ENCODE measurements around the gene GTPBP8. TPM values are rescaled to one million over a fixed set of nuclear protein-coding genes. Genes with fewer than 3 reads are reported as not detected.

GTPBP8 gene
- total RNA-seq, 1 donor from 2014 or later = 15.7 TPM

- no peak overlapping the region for H3K27ac ChIP-seq (ENCODE audit: low read depth, low read length)
- H3K9ac ChIP-seq (ENCODE audit: low read depth in 1 of 3, low read length in 3 of 3) = peak overlapping the region in 1 of 3 donors; percentile 10
- H3K27me3 ChIP-seq (ENCODE audit: control insufficient read depth in 3 of 3, insufficient read depth in 3 of 3, low read length in 3 of 3) = no peaks in the 10 kb centered on the region
- H3K9me3 ChIP-seq (ENCODE audit: control insufficient read depth in 3 of 3, low read length in 3 of 3) = no peaks in the 10 kb centered on the region
- no peaks in the 10 kb centered on the region for H3K36me3 ChIP-seq (ENCODE audit: control insufficient read depth in 3 of 3, insufficient read depth in 3 of 3, low read length in 3 of 3)
- H3K4me1 ChIP-seq (ENCODE audit: control insufficient read depth in 3 of 3, insufficient read depth in 3 of 3, low read length in 3 of 3) = no peaks in the 10 kb centered on the region
- peak overlapping the region in 2 of 3 donors; percentile 27 to 41 for H3K4me3 ChIP-seq (ENCODE audit: low read length in 3 of 3)
Observed at GRCh38 chr3:112973325-112974177, 17.2 kb upstream of the GTPBP8 start.

GRCh38 chr3:112974178-112974517 is 16.6 kb upstream of the GTPBP8 start:
- Histone ChIP-seq H3K4me1 (ENCODE audit: control insufficient read depth in 3 of 3, insufficient read depth in 3 of 3, low read length in 3 of 3) (no peaks in the 10 kb centered on the region), H3K4me3 (ENCODE audit: low read length in 3 of 3) (peak overlapping the region in 2 of 3 donors; percentile 27 to 41), H3K9ac (ENCODE audit: low read depth in 1 of 3, low read length in 3 of 3) (no peak overlapping the region), H3K27me3 (ENCODE audit: control insufficient read depth in 3 of 3, insufficient read depth in 3 of 3, low read length in 3 of 3) (no peaks in the 10 kb centered on the region), H3K36me3 (ENCODE audit: control insufficient read depth in 3 of 3, insufficient read depth in 3 of 3, low read length in 3 of 3) (no peaks in the 10 kb centered on the region), H3K9me3 (ENCODE audit: control insufficient read depth in 3 of 3, low read length in 3 of 3) (no peaks in the 10 kb centered on the region), H3K27ac (ENCODE audit: low read depth, low read length) (no peak overlapping the region)

- Histone ChIP-seq H3K9me3 (ENCODE audit: control insufficient read depth in 3 of 3, low read length in 3 of 3) (no peaks in the 10 kb centered on the region), H3K27ac (ENCODE audit: low read depth, low read length) (no peak within 1 kb of the TSS), H3K4me3 (ENCODE audit: low read length in 3 of 3) (peak within 1 kb of the TSS in 2 of 3 donors; percentile 27 to 41), H3K36me3 (ENCODE audit: control insufficient read depth in 3 of 3, insufficient read depth in 3 of 3, low read length in 3 of 3) (no peaks in the 10 kb centered on the region), H3K27me3 (ENCODE audit: control insufficient read depth in 3 of 3, insufficient read depth in 3 of 3, low read length in 3 of 3) (no peaks in the 10 kb centered on the region), H3K4me1 (ENCODE audit: control insufficient read depth in 3 of 3, insufficient read depth in 3 of 3, low read length in 3 of 3) (no peaks in the 10 kb centered on the region), H3K9ac (ENCODE audit: low read depth in 1 of 3, low read length in 3 of 3) (peak within 1 kb of the TSS in 1 of 3 donors; percentile 10)
Observed at GRCh38 chr3:112974894-112975293, 15.9 kb upstream of the GTPBP8 start, which contains the start of gene CD200R1. Gene CD200R1 (minus strand): TSS chr3:112975103. CDS start chr3:112974857, 246 bp downstream.

DNA sequence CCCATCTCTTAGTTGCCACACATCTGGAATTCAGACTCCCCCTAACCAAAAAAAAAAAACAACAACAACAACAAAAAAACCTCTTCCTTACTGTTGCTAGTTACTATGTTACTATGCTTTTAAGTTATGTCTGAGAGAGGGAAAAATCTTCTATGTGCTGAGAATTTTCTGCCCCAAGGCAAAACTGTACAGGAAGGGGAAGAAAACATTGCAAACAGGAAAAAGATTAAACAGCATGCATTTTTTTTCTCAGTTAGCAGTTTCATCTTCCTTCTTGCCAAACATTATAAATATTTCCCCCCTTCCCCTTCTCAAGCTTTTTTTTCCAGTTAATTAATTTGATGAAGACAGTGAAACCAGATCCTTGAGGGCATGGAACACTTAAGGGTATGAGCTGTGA is 14.8 kb upstream of the GTPBP8 start:
- no peaks in the 10 kb centered on the region for H3K27me3 ChIP-seq (ENCODE audit: control insufficient read depth in 3 of 3, insufficient read depth in 3 of 3, low read length in 3 of 3)
- H3K9me3 ChIP-seq (ENCODE audit: control insufficient read depth in 3 of 3, low read length in 3 of 3) = no peaks in the 10 kb centered on the region
- H3K27ac ChIP-seq (ENCODE audit: low read depth, low read length) = no peak overlapping the region
- H3K4me3 ChIP-seq (ENCODE audit: low read length in 3 of 3) = no peak overlapping the region
- H3K36me3 ChIP-seq (ENCODE audit: control insufficient read depth in 3 of 3, insufficient read depth in 3 of 3, low read length in 3 of 3) = no peaks in the 10 kb centered on the region
- no peak overlapping the region for H3K9ac ChIP-seq (ENCODE audit: low read depth in 1 of 3, low read length in 3 of 3)
- no peaks in the 10 kb centered on the region for H3K4me1 ChIP-seq (ENCODE audit: control insufficient read depth in 3 of 3, insufficient read depth in 3 of 3, low read length in 3 of 3)

DNA sequence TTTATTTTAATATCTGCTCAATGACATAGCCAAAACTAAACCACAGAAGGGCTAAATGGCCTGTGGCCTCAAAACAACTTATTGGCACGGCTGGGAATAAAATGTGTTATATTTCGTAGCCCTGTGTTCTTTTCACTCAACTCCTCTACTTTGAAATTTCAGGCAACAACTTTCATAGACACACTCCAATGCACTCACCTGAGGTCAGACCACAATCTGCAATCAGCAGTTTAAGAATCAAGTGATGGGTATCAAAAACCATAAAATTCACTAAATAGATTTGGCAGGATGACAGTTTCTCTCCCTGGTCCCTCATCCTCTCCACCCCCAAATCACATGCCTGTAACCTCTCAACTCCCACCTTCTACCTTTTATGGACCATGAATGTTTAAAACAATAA is 13.8 kb upstream of the GTPBP8 start:
- H3K36me3 ChIP-seq (ENCODE audit: control insufficient read depth in 3 of 3, insufficient read depth in 3 of 3, low read length in 3 of 3) = no peaks in the 10 kb centered on the region
- H3K9ac ChIP-seq (ENCODE audit: low read depth in 1 of 3, low read length in 3 of 3) = no peak overlapping the region
- H3K27me3 ChIP-seq (ENCODE audit: control insufficient read depth in 3 of 3, insufficient read depth in 3 of 3, low read length in 3 of 3) = no peaks in the 10 kb centered on the region
- H3K4me3 ChIP-seq (ENCODE audit: low read length in 3 of 3) = no peak overlapping the region
- H3K4me1 ChIP-seq (ENCODE audit: control insufficient read depth in 3 of 3, insufficient read depth in 3 of 3, low read length in 3 of 3) = no peaks in the 10 kb centered on the region
- no peaks in the 10 kb centered on the region for H3K9me3 ChIP-seq (ENCODE audit: control insufficient read depth in 3 of 3, low read length in 3 of 3)
- H3K27ac ChIP-seq (ENCODE audit: low read depth, low read length) = no peak overlapping the region

GRCh38 chr3:112979244-112979832 is 11.4 kb upstream of the GTPBP8 start:
- H3K4me1 ChIP-seq (ENCODE audit: control insufficient read depth in 3 of 3, insufficient read depth in 3 of 3, low read length in 3 of 3) = peaks cover 3 to 6% (median 3%) of the 10 kb centered on the region in 3 donors
- H3K9me3 ChIP-seq (ENCODE audit: control insufficient read depth in 3 of 3, low read length in 3 of 3) = no peaks in the 10 kb centered on the region
- no peaks in the 10 kb centered on the region for H3K27me3 ChIP-seq (ENCODE audit: control insufficient read depth in 3 of 3, insufficient read depth in 3 of 3, low read length in 3 of 3)
- no peak overlapping the region for H3K4me3 ChIP-seq (ENCODE audit: low read length in 3 of 3)
- no peaks in the 10 kb centered on the region for H3K36me3 ChIP-seq (ENCODE audit: control insufficient read depth in 3 of 3, insufficient read depth in 3 of 3, low read length in 3 of 3)
- H3K27ac ChIP-seq (ENCODE audit: low read depth, low read length) = no peak overlapping the region
- H3K9ac ChIP-seq (ENCODE audit: low read depth in 1 of 3, low read length in 3 of 3) = no peak overlapping the region

DNA sequence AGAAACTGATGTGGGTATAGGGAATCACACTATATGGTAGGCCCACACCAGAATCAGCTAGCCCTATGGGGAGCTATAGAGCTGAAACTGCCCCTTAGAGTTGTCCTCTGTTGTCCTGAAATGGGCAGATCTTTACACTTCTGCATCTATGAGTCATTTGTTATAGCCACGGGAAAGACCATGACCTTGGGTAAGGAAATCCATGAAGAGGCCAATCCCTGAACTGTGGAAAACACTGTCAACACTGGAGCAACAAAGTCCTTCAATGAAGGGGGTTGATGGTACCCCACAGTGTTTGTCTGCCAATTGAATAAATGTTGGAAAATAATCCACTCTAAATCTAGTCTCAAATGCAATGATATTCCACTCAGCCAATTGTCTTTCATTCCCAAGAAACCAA is 10.7 kb upstream of the GTPBP8 start:
- Histone ChIP-seq H3K9me3 (ENCODE audit: control insufficient read depth in 3 of 3, low read length in 3 of 3) (no peaks in the 10 kb centered on the region), H3K4me1 (ENCODE audit: control insufficient read depth in 3 of 3, insufficient read depth in 3 of 3, low read length in 3 of 3) (peaks cover 8 to 12% (median 8%) of the 10 kb centered on the region in 3 donors), H3K36me3 (ENCODE audit: control insufficient read depth in 3 of 3, insufficient read depth in 3 of 3, low read length in 3 of 3) (no peaks in the 10 kb centered on the region), H3K9ac (ENCODE audit: low read depth in 1 of 3, low read length in 3 of 3) (no peak overlapping the region), H3K27ac (ENCODE audit: low read depth, low read length) (no peak overlapping the region), H3K27me3 (ENCODE audit: control insufficient read depth in 3 of 3, insufficient read depth in 3 of 3, low read length in 3 of 3) (no peaks in the 10 kb centered on the region), H3K4me3 (ENCODE audit: low read length in 3 of 3) (no peak overlapping the region)

DNA sequence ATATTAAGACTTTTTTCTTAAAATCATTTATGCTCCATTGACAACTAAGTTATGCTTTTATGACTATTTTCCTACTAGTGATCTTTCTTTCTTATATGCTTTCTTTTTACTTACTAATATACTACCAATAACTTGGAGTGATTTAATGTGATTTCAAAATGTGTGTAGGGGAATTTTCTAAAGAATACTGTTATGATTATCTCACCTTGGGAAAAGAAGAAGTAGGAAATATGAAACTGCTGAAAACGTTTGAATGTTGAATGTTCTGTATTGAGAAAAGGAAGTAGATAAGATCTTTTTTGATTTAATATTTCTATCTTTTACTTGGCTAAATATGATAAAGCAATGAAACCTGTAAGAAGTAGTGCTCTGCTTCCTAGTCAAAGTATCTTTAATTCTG is 8.1 kb upstream of the GTPBP8 start:
- H3K36me3 ChIP-seq (ENCODE audit: control insufficient read depth in 3 of 3, insufficient read depth in 3 of 3, low read length in 3 of 3) = no peaks in the 10 kb centered on the region

DNA sequence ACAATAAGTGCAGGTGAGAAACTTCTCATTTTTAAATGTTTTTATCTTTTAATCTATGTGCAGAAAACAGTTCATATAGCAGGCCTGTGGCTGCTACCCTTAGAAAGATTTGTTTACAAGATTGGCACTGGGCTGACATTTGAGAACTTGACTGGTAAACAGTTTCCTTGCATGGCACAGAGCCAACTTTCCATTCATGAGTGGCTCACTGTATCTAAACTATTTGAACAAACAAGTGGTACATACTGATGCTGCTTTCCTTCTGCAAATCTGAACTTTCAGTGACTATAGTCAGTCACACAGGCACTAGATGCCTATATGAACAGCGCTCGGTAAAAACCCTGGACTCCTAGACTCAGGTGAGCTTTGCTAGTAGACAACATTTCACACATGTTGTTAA is 6.3 kb upstream of the GTPBP8 start:
- H3K4me1 ChIP-seq (ENCODE audit: control insufficient read depth in 3 of 3, insufficient read depth in 3 of 3, low read length in 3 of 3) = peaks cover 8 to 12% (median 8%) of the 10 kb centered on the region in 3 donors
- H3K36me3 ChIP-seq (ENCODE audit: control insufficient read depth in 3 of 3, insufficient read depth in 3 of 3, low read length in 3 of 3) = no peaks in the 10 kb centered on the region
- no peaks in the 10 kb centered on the region for H3K27me3 ChIP-seq (ENCODE audit: control insufficient read depth in 3 of 3, insufficient read depth in 3 of 3, low read length in 3 of 3)
- H3K27ac ChIP-seq (ENCODE audit: low read depth, low read length) = peak overlapping the region; percentile 51
- no peak overlapping the region for H3K9ac ChIP-seq (ENCODE audit: low read depth in 1 of 3, low read length in 3 of 3)
- H3K4me3 ChIP-seq (ENCODE audit: low read length in 3 of 3) = peak overlapping the region in 1 of 3 donors; percentile 37
- no peaks in the 10 kb centered on the region for H3K9me3 ChIP-seq (ENCODE audit: control insufficient read depth in 3 of 3, low read length in 3 of 3)

More for the DNA sequence above, 8.1 kb upstream of the GTPBP8 start:
- Histone ChIP-seq H3K27me3 (ENCODE audit: control insufficient read depth in 3 of 3, insufficient read depth in 3 of 3, low read length in 3 of 3) (no peaks in the 10 kb centered on the region), H3K9me3 (ENCODE audit: control insufficient read depth in 3 of 3, low read length in 3 of 3) (no peaks in the 10 kb centered on the region), H3K4me3 (ENCODE audit: low read length in 3 of 3) (no peak overlapping the region), H3K9ac (ENCODE audit: low read depth in 1 of 3, low read length in 3 of 3) (no peak overlapping the region), H3K27ac (ENCODE audit: low read depth, low read length) (no peak overlapping the region), H3K4me1 (ENCODE audit: control insufficient read depth in 3 of 3, insufficient read depth in 3 of 3, low read length in 3 of 3) (peaks cover 8 to 12% (median 8%) of the 10 kb centered on the region in 3 donors)

GRCh38 chr3:112987710-112988334 is 3.0 kb upstream of the GTPBP8 start:
- no peaks in the 10 kb centered on the region for H3K27me3 ChIP-seq (ENCODE audit: control insufficient read depth in 3 of 3, insufficient read depth in 3 of 3, low read length in 3 of 3)
- no peak overlapping the region for H3K27ac ChIP-seq (ENCODE audit: low read depth, low read length)
- no peak overlapping the region for H3K4me3 ChIP-seq (ENCODE audit: low read length in 3 of 3)
- no peak overlapping the region for H3K9ac ChIP-seq (ENCODE audit: low read depth in 1 of 3, low read length in 3 of 3)
- peaks cover 15 to 18% (median 17%) of the 10 kb centered on the region in 3 donors for H3K4me1 ChIP-seq (ENCODE audit: control insufficient read depth in 3 of 3, insufficient read depth in 3 of 3, low read length in 3 of 3)
- no peaks in the 10 kb centered on the region for H3K36me3 ChIP-seq (ENCODE audit: control insufficient read depth in 3 of 3, insufficient read depth in 3 of 3, low read length in 3 of 3)
- no peaks in the 10 kb centered on the region for H3K9me3 ChIP-seq (ENCODE audit: control insufficient read depth in 3 of 3, low read length in 3 of 3)
